Endometrial microvascular endothelial cells (primary cell): Measurements from ENCODE around the gene PGP. TPM values are rescaled to one million over a fixed set of nuclear protein-coding genes. Genes with fewer than 3 reads are reported as not detected.

Experiments
- total RNA-seq: library from RNA; depleted of rRNA; stranded (reverse); fragments of >200 nt; gene quantifications from one replicate; pipeline ENCODE4 v1.2.3, GENCODE V29; 2015; ENCODE audit errors: inconsistent ontology term

Gene PGP
- total RNA-seq, 1 donor from 2014 or later, result 21.6 TPM

Other genes starting within 250 kb of the PGP start
- not detected for gene RNF151, start 248.0 kb downstream of the PGP start, total RNA-seq
- gene TBL3, start 242.8 kb downstream of the PGP start, total RNA-seq, result 79.9 TPM
- 0.09 TPM for gene NOXO1, start 233.4 kb downstream of the PGP start, total RNA-seq
- 17.2 TPM for gene GFER, start 230.6 kb downstream of the PGP start, total RNA-seq
- not detected for gene SYNGR3, start 224.9 kb downstream of the PGP start, total RNA-seq
- gene ZNF598, start 205.0 kb downstream of the PGP start, total RNA-seq, result 50.6 TPM
- not detected for gene NPW, start 195.1 kb downstream of the PGP start, total RNA-seq
- gene NHERF2, start 187.9 kb downstream of the PGP start, total RNA-seq, result 194 TPM
- gene NTHL1, start 167.0 kb downstream of the PGP start, total RNA-seq, result 38.8 TPM
- gene TSC2, start 166.9 kb downstream of the PGP start, total RNA-seq, result 59.2 TPM
- 53.8 TPM for gene PKD1, start 78.9 kb downstream of the PGP start, total RNA-seq
- gene RAB26, start 66.2 kb downstream of the PGP start, total RNA-seq, result 0.74 TPM
- 87.3 TPM for gene TRAF7, start 59.1 kb downstream of the PGP start, total RNA-seq
- gene CASKIN1, start 18.2 kb downstream of the PGP start, total RNA-seq, result not detected
- 40.6 TPM for gene MLST8, start 9.4 kb downstream of the PGP start, total RNA-seq
- 1.9 TPM for gene BRICD5, start 4.0 kb downstream of the PGP start, total RNA-seq
- gene E4F1, start 8.8 kb upstream of the PGP start, total RNA-seq, result 34.6 TPM
- gene DNASE1L2, start 21.6 kb upstream of the PGP start, total RNA-seq, result 0.09 TPM
- gene ECI1, start 36.7 kb upstream of the PGP start, total RNA-seq, result 31.7 TPM
- 177 TPM for gene RNPS1, start 53.3 kb upstream of the PGP start, total RNA-seq
- 43.3 TPM for gene ABCA3, start 125.9 kb upstream of the PGP start, total RNA-seq
- 43.1 TPM for gene CCNF, start 214.6 kb upstream of the PGP start, total RNA-seq
- gene TEDC2, start 245.3 kb upstream of the PGP start, total RNA-seq, result 10.1 TPM